Parathyroid adenoma (tissue), 2 donors: Measurements from ENCODE around the gene PHTF2.
A peak's percentile ranks its signal among the peaks of the same experiment; 100 is the strongest.

Source experiments
- H2AFZ ChIP-seq: fragments of 300-600 bp; sonication (generic); one replicate; pipeline ENCODE4 v1.7.0; 2017; ENCODE audit warnings: antibody characterized with exemption, mild to moderate bottlenecking
- H3K27ac ChIP-seq: fragments of 300-600 bp; sonication (generic); one replicate; pipeline ENCODE4 v1.7.0; 2017
- H3K27me3 ChIP-seq: fragments of 300-600 bp; sonication (generic); one replicate; pipeline ENCODE4 v1.7.0; 2017; ENCODE audit warnings: low read length; ENCODE audit not compliant: control insufficient read depth, insufficient read depth
- H3K36me3 ChIP-seq: fragments of 300-600 bp; sonication (generic); one replicate; pipeline ENCODE4 v1.7.0; 2017; ENCODE audit warnings: low read length; ENCODE audit not compliant: control insufficient read depth, insufficient read depth
- H3K4me1 ChIP-seq: fragments of 300-600 bp; sonication (generic); one replicate; pipeline ENCODE4 v1.7.0; 2017; ENCODE audit warnings: control low read depth
- H3K4me2 ChIP-seq: fragments of 300-600 bp; sonication (generic); one replicate; pipeline ENCODE4 v1.7.0; 2017; ENCODE audit warnings: low read length
- H3K4me3 ChIP-seq: fragments of 300-600 bp; sonication (generic); one replicate; pipeline ENCODE4 v1.7.0; 2017; ENCODE audit warnings: low read depth, low read length
- H3K79me2 ChIP-seq: fragments of 300-600 bp; sonication (generic); one replicate; pipeline ENCODE4 v1.7.0; 2017; ENCODE audit warnings: control low read depth
- H3K9ac ChIP-seq: fragments of 300-600 bp; sonication (generic); one replicate; pipeline ENCODE4 v1.7.0; 2017; ENCODE audit warnings: mild to moderate bottlenecking
- H3K9me3 ChIP-seq: fragments of 300-600 bp; sonication (generic); one replicate; pipeline ENCODE4 v1.7.0; 2017; ENCODE audit warnings: low read length; ENCODE audit not compliant: control insufficient read depth
- TF ChIP-seq, protein P1 (sequence below): fragments of 300-600 bp; sonication (generic); IDR thresholded peaks from one replicate; pipeline ENCODE4 v1.7.0; 2017; ENCODE audit warnings: antibody characterized with exemption, mild to moderate bottlenecking
- donor health status: primary hyperparathyroidism.

PHTF2 gene

DNA sequence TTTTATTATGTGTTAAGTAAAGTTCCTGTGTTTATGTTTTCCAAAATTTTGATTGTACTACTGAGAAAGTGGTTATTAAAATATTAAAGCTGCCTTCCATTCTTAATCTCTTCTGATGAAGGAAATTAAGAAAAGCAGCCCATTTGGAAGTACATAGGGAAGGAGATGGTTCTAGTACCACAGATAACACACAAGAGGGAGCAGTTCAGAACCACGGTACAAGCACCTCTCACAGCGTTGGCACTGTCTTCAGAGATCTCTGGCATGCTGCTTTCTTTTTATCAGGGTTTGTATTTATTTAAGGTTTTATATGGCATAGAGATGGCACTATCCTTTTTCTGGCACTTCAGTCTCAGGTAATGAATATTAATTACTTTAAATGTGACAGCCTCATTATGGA, 111.6 kb downstream of the PHTF2 start:
- Histone ChIP-seq H3K9me3 (no peaks in the 10 kb centered on the region), H3K27me3 (no peaks in the 10 kb centered on the region), H2AFZ (no peak overlapping the region), H3K9ac (no peak overlapping the region), H3K36me3 (no peaks in the 10 kb centered on the region), H3K4me2 (no peak overlapping the region), H3K4me3 (no peak overlapping the region), H3K27ac (no peak overlapping the region), H3K79me2 (no peaks in the 10 kb centered on the region), H3K4me1 (peaks cover 10% of the 10 kb centered on the region)
- TF ChIP-seq, protein P1, sequence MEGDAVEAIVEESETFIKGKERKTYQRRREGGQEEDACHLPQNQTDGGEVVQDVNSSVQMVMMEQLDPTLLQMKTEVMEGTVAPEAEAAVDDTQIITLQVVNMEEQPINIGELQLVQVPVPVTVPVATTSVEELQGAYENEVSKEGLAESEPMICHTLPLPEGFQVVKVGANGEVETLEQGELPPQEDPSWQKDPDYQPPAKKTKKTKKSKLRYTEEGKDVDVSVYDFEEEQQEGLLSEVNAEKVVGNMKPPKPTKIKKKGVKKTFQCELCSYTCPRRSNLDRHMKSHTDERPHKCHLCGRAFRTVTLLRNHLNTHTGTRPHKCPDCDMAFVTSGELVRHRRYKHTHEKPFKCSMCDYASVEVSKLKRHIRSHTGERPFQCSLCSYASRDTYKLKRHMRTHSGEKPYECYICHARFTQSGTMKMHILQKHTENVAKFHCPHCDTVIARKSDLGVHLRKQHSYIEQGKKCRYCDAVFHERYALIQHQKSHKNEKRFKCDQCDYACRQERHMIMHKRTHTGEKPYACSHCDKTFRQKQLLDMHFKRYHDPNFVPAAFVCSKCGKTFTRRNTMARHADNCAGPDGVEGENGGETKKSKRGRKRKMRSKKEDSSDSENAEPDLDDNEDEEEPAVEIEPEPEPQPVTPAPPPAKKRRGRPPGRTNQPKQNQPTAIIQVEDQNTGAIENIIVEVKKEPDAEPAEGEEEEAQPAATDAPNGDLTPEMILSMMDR: peak; percentile 19

DNA sequence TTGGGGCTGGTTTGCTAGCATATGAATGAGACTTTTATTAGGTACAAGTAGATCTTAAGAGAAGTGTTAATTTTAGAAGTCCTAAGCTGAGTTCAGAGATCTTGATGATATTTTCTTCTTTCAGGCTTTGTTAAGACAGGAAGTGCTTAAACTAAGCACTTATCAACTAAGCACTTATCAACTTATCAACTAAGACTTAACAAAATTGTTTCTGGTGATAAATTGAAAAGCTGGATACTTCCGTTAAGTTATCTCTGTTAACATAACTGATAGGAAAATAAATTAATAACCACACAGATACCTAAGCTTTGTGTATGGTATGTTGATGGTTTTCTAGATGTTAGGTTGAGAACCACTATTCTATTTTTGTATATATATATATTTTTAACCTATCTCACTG, 113.7 kb downstream of the PHTF2 start:
- no peak overlapping the region for H3K9ac ChIP-seq
- no peaks in the 10 kb centered on the region for H3K27me3 ChIP-seq
- H2AFZ ChIP-seq: no peak overlapping the region
- TF ChIP-seq, protein P1: no peak
- H3K4me3 ChIP-seq: no peak overlapping the region
- no peaks in the 10 kb centered on the region for H3K79me2 ChIP-seq
- H3K4me2 ChIP-seq: no peak overlapping the region
- H3K9me3 ChIP-seq: no peaks in the 10 kb centered on the region
- H3K4me1 ChIP-seq: peaks cover 10% of the 10 kb centered on the region
- no peak overlapping the region for H3K27ac ChIP-seq
- no peaks in the 10 kb centered on the region for H3K36me3 ChIP-seq

DNA sequence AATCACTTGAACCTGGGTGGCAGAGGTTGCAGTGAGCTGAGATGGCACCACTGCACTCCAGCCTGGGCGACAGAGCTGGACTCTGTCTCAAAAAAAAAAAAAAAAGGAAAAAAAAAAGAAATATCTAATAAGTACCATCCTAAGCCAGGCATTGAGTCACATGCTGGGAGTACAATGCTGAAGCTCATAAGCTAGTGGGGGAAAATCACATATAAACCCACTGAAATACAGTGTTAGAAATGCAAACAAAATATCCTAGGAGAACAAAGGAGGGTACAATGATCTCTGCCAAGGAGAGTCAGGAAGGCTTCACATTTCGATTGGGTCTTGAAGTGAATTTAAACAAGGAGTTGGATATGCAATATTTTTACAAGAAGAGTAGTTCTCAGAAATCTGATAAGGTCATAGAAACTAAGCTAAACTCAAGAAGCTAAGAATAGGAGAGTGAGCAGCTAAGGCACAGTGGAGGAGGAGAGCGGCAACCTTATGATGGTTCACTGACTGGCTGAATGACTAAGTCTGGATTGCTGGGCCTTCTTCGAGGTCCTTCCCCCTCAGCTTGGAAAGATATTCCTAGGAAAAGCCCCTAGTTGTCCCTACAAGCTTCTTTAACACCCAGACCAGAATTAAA, 115.5 kb downstream of the PHTF2 start:
- Histone ChIP-seq H3K4me2 (no peak overlapping the region), H3K9ac (no peak overlapping the region), H2AFZ (peak overlapping the region; percentile 69), H3K27me3 (no peaks in the 10 kb centered on the region), H3K4me3 (no peak overlapping the region), H3K36me3 (no peaks in the 10 kb centered on the region), H3K27ac (peak overlapping the region; percentile 76), H3K9me3 (no peaks in the 10 kb centered on the region), H3K4me1 (peaks cover 13% of the 10 kb centered on the region), H3K79me2 (no peaks in the 10 kb centered on the region)
- TF ChIP-seq, protein P1: no peak

DNA sequence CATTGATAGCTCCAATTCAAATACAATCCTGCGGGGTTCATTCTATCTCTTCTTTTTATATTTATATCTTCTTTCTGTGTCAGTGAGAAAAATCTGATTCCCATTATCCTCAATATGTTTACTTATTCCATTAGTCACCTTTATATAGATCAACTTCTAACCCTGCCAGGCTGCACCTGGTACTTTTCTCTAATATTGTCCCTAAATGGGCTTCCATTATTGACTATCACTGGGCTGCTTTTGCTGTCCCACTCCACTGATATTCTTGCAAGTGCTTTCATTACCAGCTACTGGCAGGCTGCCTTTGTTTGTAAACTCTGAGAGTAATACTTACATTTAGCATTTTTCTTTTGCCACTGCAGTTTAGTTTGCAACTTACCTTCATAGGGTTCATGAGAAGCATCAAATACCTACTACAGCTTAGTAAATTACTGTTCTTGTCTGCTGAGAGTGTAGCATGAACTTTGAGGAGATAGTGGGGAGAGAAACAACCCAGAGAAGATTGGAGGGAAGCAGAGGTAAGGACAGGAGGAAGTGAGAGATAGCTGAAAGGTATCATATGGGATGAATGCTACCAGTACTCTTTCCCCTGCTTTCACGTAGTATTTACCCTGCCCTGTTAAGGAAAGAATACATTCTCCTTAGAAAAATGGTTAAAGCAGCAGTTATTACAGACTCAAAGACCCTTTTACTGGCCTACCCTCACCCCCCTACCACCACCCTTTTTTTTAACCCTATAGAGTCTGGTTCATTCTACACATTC, 119.1 kb downstream of the PHTF2 start:
- Histone ChIP-seq H3K4me1 (peaks cover 13% of the 10 kb centered on the region), H3K79me2 (no peaks in the 10 kb centered on the region), H3K27ac (no peak overlapping the region), H3K9me3 (no peaks in the 10 kb centered on the region), H3K36me3 (no peaks in the 10 kb centered on the region), H2AFZ (no peak overlapping the region), H3K9ac (no peak overlapping the region), H3K27me3 (no peaks in the 10 kb centered on the region), H3K4me2 (no peak overlapping the region), H3K4me3 (no peak overlapping the region)
- TF ChIP-seq, protein P1: no peak
